GM12864 (cell line): ENCODE results near the gene PPIG.

Experiments used
- DNase-seq: peaks from one replicate; pipeline ENCODE4 v3.0.0-alpha.2; 2011; ENCODE audit warnings: low read depth
- H3K4me3 ChIP-seq: 2 replicates; pipeline ENCODE4 v1.5.1; 2011; ENCODE audit warnings: mild to moderate bottlenecking, low read depth, low read length, control low read depth
- TF ChIP-seq, protein P1 (sequence below): IDR thresholded peaks from 2 replicates; pipeline ENCODE4 v1.5.1; 2011; ENCODE audit warnings: low read depth, mild to moderate bottlenecking, moderate library complexity, low read length, control low read depth, inconsistent platforms; ENCODE audit errors: missing control alignments

PPIG gene

GRCh38 chr2:169662744-169663143, 78.6 kb downstream of the PPIG start:
- TF ChIP-seq, protein P1, sequence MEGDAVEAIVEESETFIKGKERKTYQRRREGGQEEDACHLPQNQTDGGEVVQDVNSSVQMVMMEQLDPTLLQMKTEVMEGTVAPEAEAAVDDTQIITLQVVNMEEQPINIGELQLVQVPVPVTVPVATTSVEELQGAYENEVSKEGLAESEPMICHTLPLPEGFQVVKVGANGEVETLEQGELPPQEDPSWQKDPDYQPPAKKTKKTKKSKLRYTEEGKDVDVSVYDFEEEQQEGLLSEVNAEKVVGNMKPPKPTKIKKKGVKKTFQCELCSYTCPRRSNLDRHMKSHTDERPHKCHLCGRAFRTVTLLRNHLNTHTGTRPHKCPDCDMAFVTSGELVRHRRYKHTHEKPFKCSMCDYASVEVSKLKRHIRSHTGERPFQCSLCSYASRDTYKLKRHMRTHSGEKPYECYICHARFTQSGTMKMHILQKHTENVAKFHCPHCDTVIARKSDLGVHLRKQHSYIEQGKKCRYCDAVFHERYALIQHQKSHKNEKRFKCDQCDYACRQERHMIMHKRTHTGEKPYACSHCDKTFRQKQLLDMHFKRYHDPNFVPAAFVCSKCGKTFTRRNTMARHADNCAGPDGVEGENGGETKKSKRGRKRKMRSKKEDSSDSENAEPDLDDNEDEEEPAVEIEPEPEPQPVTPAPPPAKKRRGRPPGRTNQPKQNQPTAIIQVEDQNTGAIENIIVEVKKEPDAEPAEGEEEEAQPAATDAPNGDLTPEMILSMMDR: no peak
- DNase-seq: no peak
- no peak overlapping the region for H3K4me3 ChIP-seq

GRCh38 chr2:169663247-169663646, 79.1 kb downstream of the PPIG start:
- no peak for DNase-seq
- no peak overlapping the region for H3K4me3 ChIP-seq
- TF ChIP-seq, protein P1: no peak

- DNase-seq: no peak
- no peak overlapping the region for H3K4me3 ChIP-seq
- TF ChIP-seq, protein P1: no peak
These were observed 80.4 kb downstream of the PPIG start for GRCh38 chr2:169664600-169664977.

DNA sequence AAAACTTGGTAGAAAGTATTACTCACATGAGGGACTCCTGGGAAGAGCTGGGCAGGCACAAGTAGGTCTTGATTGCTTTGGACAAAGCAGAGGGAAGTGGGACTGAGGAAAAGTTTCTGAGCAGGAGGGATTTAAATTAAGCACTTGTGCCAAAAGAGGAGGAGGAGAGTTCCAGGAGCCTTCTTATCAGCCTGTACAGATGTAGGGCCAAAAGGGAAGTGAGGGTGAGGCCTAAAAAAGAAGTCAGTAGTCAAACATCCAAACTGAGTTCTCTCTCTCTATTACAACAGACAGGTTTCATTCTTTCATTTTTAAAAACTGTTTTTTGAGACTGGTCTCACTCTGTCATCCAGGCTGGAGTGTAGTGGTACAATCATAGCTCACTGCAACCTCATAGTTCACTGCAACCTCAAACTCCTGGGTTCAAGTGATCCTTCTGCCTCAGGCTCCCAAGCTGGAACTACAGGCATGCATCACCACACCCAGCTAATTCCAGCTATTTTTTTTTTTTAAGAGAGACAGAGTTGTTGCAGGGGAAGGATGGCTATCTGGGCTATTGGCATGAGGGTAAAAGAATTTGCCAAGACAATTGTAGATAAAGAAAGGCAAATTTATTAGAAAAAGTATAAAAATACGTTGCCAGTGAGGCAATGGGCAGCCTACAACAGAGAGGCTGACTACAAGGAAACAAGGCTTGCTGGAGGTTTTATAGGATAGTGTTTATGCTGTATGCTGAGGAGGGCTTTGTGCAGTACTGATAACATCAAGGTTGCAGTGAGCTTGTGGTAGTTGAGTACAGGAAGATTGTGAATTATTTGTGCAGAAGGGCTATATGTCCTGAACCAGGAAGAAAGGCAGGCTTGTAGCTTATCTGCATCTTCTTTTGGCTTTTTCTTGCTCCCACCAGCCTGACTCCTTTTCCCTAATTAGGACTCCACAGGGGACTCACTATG, 81.1 kb downstream of the PPIG start:
- TF ChIP-seq, protein P1: no peak
- no peak for DNase-seq
- H3K4me3 ChIP-seq: no peak overlapping the region

- TF ChIP-seq, protein P1: no peak
- DNase-seq: no peak
- H3K4me3 ChIP-seq: no peak overlapping the region
These were observed 83.4 kb downstream of the PPIG start for GRCh38 chr2:169667583-169667982.

DNA sequence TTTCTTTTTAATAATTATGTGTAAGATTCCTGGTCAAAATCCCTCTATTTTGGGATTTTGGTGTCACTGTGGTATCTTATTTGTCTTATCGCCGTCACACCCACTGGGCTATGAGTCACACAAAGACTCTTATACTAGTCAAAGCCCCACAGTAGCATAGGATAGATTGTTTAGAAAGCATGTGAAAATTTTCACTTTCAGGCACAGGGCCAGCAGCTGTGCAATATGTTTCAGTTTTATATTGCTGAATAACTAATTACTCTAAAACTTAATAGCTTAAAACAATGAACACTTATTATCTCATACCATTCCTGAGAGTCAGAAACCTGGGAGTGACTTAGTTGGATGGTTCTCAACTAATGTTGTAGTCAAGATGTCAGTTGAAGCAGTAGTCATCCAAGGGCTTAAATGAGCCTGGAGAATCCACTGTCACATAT, 86.1 kb downstream of the PPIG start:
- no peak for DNase-seq
- TF ChIP-seq, protein P1: no peak
- H3K4me3 ChIP-seq: no peak overlapping the region
